PC-9 (cell line): ENCODE data around the gene KRCC1.

Experiments used
- CTCF ChIP-seq: fragments of 200-600 bp; sonication (generic); conservative IDR thresholded peaks from 2 replicates; pipeline ENCODE4 v1.6.1; 2017; ENCODE audit warnings: mixed run types, antibody characterized with exemption, mild to moderate bottlenecking, moderate library complexity
- EZH2 ChIP-seq: fragments of 200-600 bp; sonication (generic); IDR thresholded peaks from 2 replicates; pipeline ENCODE4 v1.8.0; 2017; ENCODE audit warnings: antibody characterized with exemption, low read depth

- TF ChIP-seq CTCF: no peak
- TF ChIP-seq EZH2: no peak
Observed at GRCh38 chr2:88071365-88071764, 15.8 kb upstream of the KRCC1 start.
